ENCODE measurements around the gene ANAPC2.

The ANAPC2 gene

GRCh38 chr9:137217276-137218211 lies 29.2 kb upstream of the ANAPC2 start:
- Histone ChIP-seq H3K4me3 (ENCODE audit: low read length) (no peak overlapping the region), H3K4me1 (ENCODE audit: insufficient read depth, low read length) (no peaks in the 10 kb centered on the region; the same call in 1 of the 2 replicates), H3K9me3 (ENCODE audit: insufficient read depth, low read depth, low read length) (no peaks in the 10 kb centered on the region), H3K27ac (ENCODE audit: low read depth, low read length) (no peak overlapping the region), H3K9ac (ENCODE audit: low read depth, low read length) (no peak overlapping the region), H3K36me3 (ENCODE audit: insufficient read depth, low read length) (peaks cover 23% of the 10 kb centered on the region), H3K27me3 (ENCODE audit: insufficient read depth, low read length) (peaks cover 4% of the 10 kb centered on the region)
- 56% methylated on average over 36 of the region's 36 CpGs for WGBS

- Histone ChIP-seq H3K27me3 (ENCODE audit: insufficient read depth, low read length) (no peaks in the 10 kb centered on the region), H3K36me3 (ENCODE audit: insufficient read depth, low read length) (peaks cover 23% of the 10 kb centered on the region), H3K9ac (ENCODE audit: low read depth, low read length) (no peak overlapping the region), H3K9me3 (ENCODE audit: insufficient read depth, low read depth, low read length) (no peaks in the 10 kb centered on the region), H3K4me1 (ENCODE audit: insufficient read depth, low read length) (no peaks in the 10 kb centered on the region; the same call in 1 of the 2 replicates), H3K27ac (ENCODE audit: low read depth, low read length) (no peak overlapping the region), H3K4me3 (ENCODE audit: low read length) (no peak overlapping the region)
- WGBS, result 94% methylated on average over 30 of the region's 30 CpGs
Measured at GRCh38 chr9:137216188-137216965, 28.0 kb upstream of the ANAPC2 start.

- H3K4me3 ChIP-seq (ENCODE audit: low read length), result no peak overlapping the region
- H3K4me1 ChIP-seq (ENCODE audit: insufficient read depth, low read length), result no peaks in the 10 kb centered on the region; the same call in 1 of the 2 replicates
- H3K36me3 ChIP-seq (ENCODE audit: insufficient read depth, low read length), result peaks cover 23% of the 10 kb centered on the region
Measured at GRCh38 chr9:137215196-137215986, 27.0 kb upstream of the ANAPC2 start.

GRCh38 chr9:137214620-137215019 lies 26.3 kb upstream of the ANAPC2 start:
- Histone ChIP-seq H3K27ac (ENCODE audit: low read depth, low read length) (no peak overlapping the region), H3K4me1 (ENCODE audit: insufficient read depth, low read length) (no peaks in the 10 kb centered on the region; the same call in 1 of the 2 replicates), H3K4me3 (ENCODE audit: low read length) (no peak overlapping the region), H3K9ac (ENCODE audit: low read depth, low read length) (no peak overlapping the region), H3K36me3 (ENCODE audit: insufficient read depth, low read length) (peaks cover 23% of the 10 kb centered on the region), H3K9me3 (ENCODE audit: insufficient read depth, low read depth, low read length) (no peaks in the 10 kb centered on the region), H3K27me3 (ENCODE audit: insufficient read depth, low read length) (no peaks in the 10 kb centered on the region)
- WGBS, result 96% methylated on average over 19 of the region's 19 CpGs

More at GRCh38 chr9:137215196-137215986, 27.0 kb upstream of the ANAPC2 start:
- WGBS, result 95% methylated on average over 22 of the region's 22 CpGs
- Histone ChIP-seq H3K27ac (ENCODE audit: low read depth, low read length) (no peak overlapping the region), H3K9ac (ENCODE audit: low read depth, low read length) (no peak overlapping the region), H3K27me3 (ENCODE audit: insufficient read depth, low read length) (no peaks in the 10 kb centered on the region), H3K9me3 (ENCODE audit: insufficient read depth, low read depth, low read length) (no peaks in the 10 kb centered on the region)

- Histone ChIP-seq H3K27me3 (ENCODE audit: insufficient read depth, low read length) (no peaks in the 10 kb centered on the region), H3K27ac (ENCODE audit: low read depth, low read length) (no peak overlapping the region), H3K4me3 (ENCODE audit: low read length) (no peak overlapping the region), H3K4me1 (ENCODE audit: insufficient read depth, low read length) (no peaks in the 10 kb centered on the region), H3K36me3 (ENCODE audit: insufficient read depth, low read length) (peaks cover 31% of the 10 kb centered on the region), H3K9ac (ENCODE audit: low read depth, low read length) (no peak overlapping the region), H3K9me3 (ENCODE audit: insufficient read depth, low read depth, low read length) (no peaks in the 10 kb centered on the region)
- 93% methylated on average over 49 of the region's 49 CpGs for WGBS
Measured at GRCh38 chr9:137213160-137214060, 25.1 kb upstream of the ANAPC2 start.

- Histone ChIP-seq H3K4me1 (ENCODE audit: insufficient read depth, low read length) (no peaks in the 10 kb centered on the region), H3K4me3 (ENCODE audit: low read length) (no peak overlapping the region), H3K27me3 (ENCODE audit: insufficient read depth, low read length) (no peaks in the 10 kb centered on the region), H3K36me3 (ENCODE audit: insufficient read depth, low read length) (peaks cover 31% of the 10 kb centered on the region), H3K27ac (ENCODE audit: low read depth, low read length) (no peak overlapping the region), H3K9ac (ENCODE audit: low read depth, low read length) (no peak overlapping the region), H3K9me3 (ENCODE audit: insufficient read depth, low read depth, low read length) (no peaks in the 10 kb centered on the region)
- 93% methylated on average over 21 of the region's 21 CpGs for WGBS
Measured at GRCh38 chr9:137212520-137212919, 24.2 kb upstream of the ANAPC2 start.

GRCh38 chr9:137211532-137211931 lies 23.2 kb upstream of the ANAPC2 start:
- no peaks in the 10 kb centered on the region for H3K27me3 ChIP-seq (ENCODE audit: insufficient read depth, low read length)
- WGBS, result 92% methylated on average over 13 of the region's 13 CpGs
- no peak overlapping the region for H3K4me3 ChIP-seq (ENCODE audit: low read length)
- H3K4me1 ChIP-seq (ENCODE audit: insufficient read depth, low read length), result peaks cover 2% of the 10 kb centered on the region; the same call in 1 of the 2 replicates
- H3K9ac ChIP-seq (ENCODE audit: low read depth, low read length), result no peak overlapping the region
- H3K36me3 ChIP-seq (ENCODE audit: insufficient read depth, low read length), result peaks cover 36% of the 10 kb centered on the region
- H3K27ac ChIP-seq (ENCODE audit: low read depth, low read length), result no peak overlapping the region
- no peaks in the 10 kb centered on the region for H3K9me3 ChIP-seq (ENCODE audit: insufficient read depth, low read depth, low read length)

GRCh38 chr9:137206602-137207001 lies 18.2 kb upstream of the ANAPC2 start:
- H3K9me3 ChIP-seq (ENCODE audit: insufficient read depth, low read depth, low read length), result no peaks in the 10 kb centered on the region
- H3K27ac ChIP-seq (ENCODE audit: low read depth, low read length), result no peak overlapping the region
- peak overlapping the region; percentile 91 for H3K9ac ChIP-seq (ENCODE audit: low read depth, low read length)
- peak overlapping the region; percentile 92 for H3K4me3 ChIP-seq (ENCODE audit: low read length)
- peaks cover 13% of the 10 kb centered on the region for H3K36me3 ChIP-seq (ENCODE audit: insufficient read depth, low read length)
- no peaks in the 10 kb centered on the region for H3K27me3 ChIP-seq (ENCODE audit: insufficient read depth, low read length)
- WGBS, result 91% methylated on average over 7 of the region's 7 CpGs
- H3K4me1 ChIP-seq (ENCODE audit: insufficient read depth, low read length), result peaks cover 11% of the 10 kb centered on the region; the same call in 1 of the 2 replicates

GRCh38 chr9:137205126-137206069 lies 17.0 kb upstream of the ANAPC2 start, which contains the start of the genes NDOR1 and TMEM203:
NDOR1 (plus strand) TSS chr9:137205700; CDS start chr9:137205778, 78 bp downstream.
TMEM203 (minus strand) TSS chr9:137205648; CDS start chr9:137205414, 234 bp downstream.
- WGBS, result under 1% methylated on average over 98 of the region's 98 CpGs
- Histone ChIP-seq H3K36me3 (ENCODE audit: insufficient read depth, low read length) (peaks cover 13% of the 10 kb centered on the region), H3K9ac (ENCODE audit: low read depth, low read length) (peak within 1 kb of the TSS; percentile 91), H3K4me3 (ENCODE audit: low read length) (peak within 1 kb of the TSS; percentile 92), H3K27me3 (ENCODE audit: insufficient read depth, low read length) (no peaks in the 10 kb centered on the region), H3K27ac (ENCODE audit: low read depth, low read length) (peak within 1 kb of the TSS; percentile 68), H3K4me1 (ENCODE audit: insufficient read depth, low read length) (peaks cover 11% of the 10 kb centered on the region; the same call in 1 of the 2 replicates), H3K9me3 (ENCODE audit: insufficient read depth, low read depth, low read length) (no peaks in the 10 kb centered on the region)
